Measurements from ENCODE around the gene DUOX2.
A peak's percentile ranks its signal among the peaks of the same experiment; 100 is the strongest.

DUOX2 gene

DNA sequence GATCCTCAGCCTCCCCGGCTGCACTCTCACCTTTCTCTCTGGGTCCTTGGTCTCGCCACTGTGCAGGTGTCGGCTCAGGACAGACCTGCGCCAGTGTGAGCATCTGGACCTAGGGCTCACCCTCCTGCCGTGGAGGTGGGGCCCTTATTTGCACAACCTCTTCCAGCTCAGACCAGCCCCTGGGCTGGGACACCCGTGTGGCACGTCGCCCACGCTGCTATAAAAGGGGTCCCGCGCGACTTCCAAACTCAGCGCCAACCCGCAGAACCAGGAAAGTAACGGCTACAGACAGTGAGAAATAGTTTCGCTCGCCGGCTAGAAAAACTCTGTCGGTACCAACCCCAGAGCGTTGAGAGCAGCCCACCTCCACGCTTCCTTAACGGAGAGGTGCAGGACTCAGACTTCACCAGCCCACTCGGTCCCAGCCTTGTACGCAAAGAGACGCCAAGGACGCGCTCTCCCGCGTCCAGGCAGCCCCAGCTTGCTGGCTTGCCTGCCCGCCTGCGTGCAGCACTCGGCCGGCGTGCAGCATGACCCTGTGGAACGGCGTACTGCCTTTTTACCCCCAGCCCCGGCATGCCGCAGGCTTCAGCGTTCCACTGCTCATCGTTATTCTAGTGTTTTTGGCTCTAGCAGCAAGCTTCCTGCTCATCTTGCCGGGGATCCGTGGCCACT, at the start of gene DUOX2, which contains the start of gene DUOXA2:
Gene DUOX2 (minus strand): TSS at position 97 of the 675 bp plus-strand sequence. CDS start 761 bp downstream, outside the sequence.
Gene DUOXA2 (plus strand): TSS at position 251 of the 675 bp plus-strand sequence. CDS start 280 bp downstream, at position 531.
- Histone ChIP-seq H2AFZ (ENCODE audit: low read length) (no peak within 1 kb of the TSS), H3K4me1 (ENCODE audit: insufficient read depth, low read length, poor library complexity, severe bottlenecking) (no peaks in the 10 kb centered on the region), H3K4me2 (ENCODE audit: low read depth, low read length, poor library complexity, severe bottlenecking) (no peak within 1 kb of the TSS), H3K4me3 (ENCODE audit: low read length, poor library complexity, severe bottlenecking) (no peak within 1 kb of the TSS), H4K20me1 (ENCODE audit: insufficient read depth, low read length, poor library complexity, severe bottlenecking) (no peaks in the 10 kb centered on the region), H3K36me3 (ENCODE audit: insufficient read depth, low read length) (no peaks in the 10 kb centered on the region), H3K9me2 (replicated peaks; ENCODE audit: low read depth, low read length) (no peaks in the 10 kb centered on the region), H3K27me3 (ENCODE audit: insufficient read depth, low read length, poor library complexity, severe bottlenecking) (no peaks in the 10 kb centered on the region), H3F3A (ENCODE audit: low read depth) (no peaks in the 10 kb centered on the region), H3K79me2 (ENCODE audit: insufficient read depth, low read length) (no peaks in the 10 kb centered on the region), H3K9ac (ENCODE audit: low read depth, low read length, poor library complexity, severe bottlenecking) (no peak within 1 kb of the TSS), H3K9me3 (ENCODE audit: insufficient read depth, low read depth, low read length) (no peaks in the 10 kb centered on the region)
- TF ChIP-seq, protein P1, sequence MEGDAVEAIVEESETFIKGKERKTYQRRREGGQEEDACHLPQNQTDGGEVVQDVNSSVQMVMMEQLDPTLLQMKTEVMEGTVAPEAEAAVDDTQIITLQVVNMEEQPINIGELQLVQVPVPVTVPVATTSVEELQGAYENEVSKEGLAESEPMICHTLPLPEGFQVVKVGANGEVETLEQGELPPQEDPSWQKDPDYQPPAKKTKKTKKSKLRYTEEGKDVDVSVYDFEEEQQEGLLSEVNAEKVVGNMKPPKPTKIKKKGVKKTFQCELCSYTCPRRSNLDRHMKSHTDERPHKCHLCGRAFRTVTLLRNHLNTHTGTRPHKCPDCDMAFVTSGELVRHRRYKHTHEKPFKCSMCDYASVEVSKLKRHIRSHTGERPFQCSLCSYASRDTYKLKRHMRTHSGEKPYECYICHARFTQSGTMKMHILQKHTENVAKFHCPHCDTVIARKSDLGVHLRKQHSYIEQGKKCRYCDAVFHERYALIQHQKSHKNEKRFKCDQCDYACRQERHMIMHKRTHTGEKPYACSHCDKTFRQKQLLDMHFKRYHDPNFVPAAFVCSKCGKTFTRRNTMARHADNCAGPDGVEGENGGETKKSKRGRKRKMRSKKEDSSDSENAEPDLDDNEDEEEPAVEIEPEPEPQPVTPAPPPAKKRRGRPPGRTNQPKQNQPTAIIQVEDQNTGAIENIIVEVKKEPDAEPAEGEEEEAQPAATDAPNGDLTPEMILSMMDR (conservative IDR thresholded peaks at IDR 0.05; ENCODE audit: low read length), result no peak
- TF ChIP-seq EZH2phosphoT487 (IDR thresholded peaks at IDR 0.05; ENCODE audit: borderline replicate concordance), result no peak

DNA sequence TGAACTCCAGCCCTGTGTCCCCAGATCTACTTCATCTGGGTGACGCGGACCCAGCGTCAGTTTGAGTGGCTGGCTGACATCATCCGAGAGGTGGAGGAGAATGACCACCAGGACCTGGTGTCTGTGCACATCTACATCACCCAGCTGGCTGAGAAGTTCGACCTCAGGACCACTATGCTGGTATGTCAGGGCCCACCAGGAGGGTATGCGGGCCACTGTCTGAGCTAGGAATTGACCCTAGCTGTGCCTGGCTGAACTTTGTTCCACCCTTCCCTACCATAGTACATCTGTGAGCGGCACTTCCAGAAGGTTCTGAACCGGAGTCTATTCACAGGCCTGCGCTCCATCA, 49.5 kb upstream of the DUOX2 start:
- no peaks in the 10 kb centered on the region for H4K20me1 ChIP-seq (ENCODE audit: insufficient read depth, low read length, poor library complexity, severe bottlenecking)

DNA sequence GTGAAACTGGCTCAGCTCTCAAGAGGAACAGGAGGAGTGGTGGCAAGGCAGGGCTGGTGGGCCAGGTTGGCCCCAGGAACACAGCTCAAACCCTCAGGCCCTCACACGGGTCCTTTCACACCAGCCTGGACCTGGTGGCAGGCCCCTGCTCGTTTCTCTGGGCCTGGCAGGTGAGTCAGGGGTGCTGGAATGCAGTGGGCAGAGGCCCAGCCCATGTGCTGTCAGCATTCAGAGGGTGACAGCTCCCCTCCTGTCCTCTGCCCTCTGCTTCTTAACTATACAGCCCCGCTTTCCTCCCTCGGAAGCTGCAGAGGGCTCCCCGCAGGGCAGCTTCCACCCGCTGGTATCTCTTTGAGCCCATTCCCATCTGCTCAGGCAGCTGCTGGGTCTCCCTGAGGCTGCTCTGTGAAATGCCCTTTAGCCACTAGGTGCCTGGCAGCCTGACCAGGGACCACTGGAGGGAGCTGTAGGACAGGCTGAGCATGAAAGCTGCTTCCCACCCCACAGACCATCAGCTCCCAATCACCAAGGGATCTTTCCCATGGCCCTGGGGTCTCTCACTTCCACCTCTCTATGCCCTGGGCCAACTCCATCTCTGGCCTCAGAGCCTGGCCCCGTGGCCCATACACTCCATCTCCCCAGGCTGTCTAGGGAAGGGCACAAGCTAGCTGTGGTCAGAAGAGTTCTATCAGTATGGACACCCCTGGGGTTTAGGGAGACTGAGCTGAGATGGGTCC, 49.0 kb upstream of the DUOX2 start:
- H3K9me2 ChIP-seq (replicated peaks; ENCODE audit: low read depth, low read length), result no peaks in the 10 kb centered on the region
- no peak overlapping the region for H3K4me2 ChIP-seq (ENCODE audit: low read depth, low read length, poor library complexity, severe bottlenecking)
- H3K4me1 ChIP-seq (ENCODE audit: insufficient read depth, low read length, poor library complexity, severe bottlenecking), result peaks cover 20% of the 10 kb centered on the region
- no peak overlapping the region for H3K4me3 ChIP-seq (ENCODE audit: low read length, poor library complexity, severe bottlenecking)
- no peaks in the 10 kb centered on the region for H3K9me3 ChIP-seq (ENCODE audit: insufficient read depth, low read depth, low read length)
- peaks cover 15% of the 10 kb centered on the region for H3K79me2 ChIP-seq (ENCODE audit: insufficient read depth, low read length)
- H3K27me3 ChIP-seq (ENCODE audit: insufficient read depth, low read length, poor library complexity, severe bottlenecking), result no peaks in the 10 kb centered on the region
- TF ChIP-seq EZH2phosphoT487 (IDR thresholded peaks at IDR 0.05; ENCODE audit: borderline replicate concordance), result no peak
- TF ChIP-seq, protein P1 (conservative IDR thresholded peaks at IDR 0.05; ENCODE audit: low read length), result peak; percentile 97
- H3K9ac ChIP-seq (ENCODE audit: low read depth, low read length, poor library complexity, severe bottlenecking), result no peak overlapping the region
- no peaks in the 10 kb centered on the region for H4K20me1 ChIP-seq (ENCODE audit: insufficient read depth, low read length, poor library complexity, severe bottlenecking)
- H2AFZ ChIP-seq (ENCODE audit: low read length), result no peak overlapping the region
- no peaks in the 10 kb centered on the region; the same call in 1 of the 2 replicates for H3K36me3 ChIP-seq (ENCODE audit: insufficient read depth, low read length)
- H3F3A ChIP-seq (ENCODE audit: low read depth), result no peaks in the 10 kb centered on the region

More for the DNA sequence above, 49.5 kb upstream of the DUOX2 start:
- H3F3A ChIP-seq (ENCODE audit: low read depth), result no peaks in the 10 kb centered on the region
- H3K4me2 ChIP-seq (ENCODE audit: low read depth, low read length, poor library complexity, severe bottlenecking), result no peak overlapping the region
- no peaks in the 10 kb centered on the region for H3K9me3 ChIP-seq (ENCODE audit: insufficient read depth, low read depth, low read length)
- H2AFZ ChIP-seq (ENCODE audit: low read length), result no peak overlapping the region
- H3K9me2 ChIP-seq (replicated peaks; ENCODE audit: low read depth, low read length), result no peaks in the 10 kb centered on the region
- TF ChIP-seq EZH2phosphoT487 (IDR thresholded peaks at IDR 0.05; ENCODE audit: borderline replicate concordance), result no peak
- TF ChIP-seq, protein P1 (conservative IDR thresholded peaks at IDR 0.05; ENCODE audit: low read length), result no peak
- H3K27me3 ChIP-seq (ENCODE audit: insufficient read depth, low read length, poor library complexity, severe bottlenecking), result no peaks in the 10 kb centered on the region
- H3K79me2 ChIP-seq (ENCODE audit: insufficient read depth, low read length), result peaks cover 15% of the 10 kb centered on the region
- H3K4me3 ChIP-seq (ENCODE audit: low read length, poor library complexity, severe bottlenecking), result no peak overlapping the region
- H3K36me3 ChIP-seq (ENCODE audit: insufficient read depth, low read length), result no peaks in the 10 kb centered on the region; the same call in 1 of the 2 replicates
- H3K9ac ChIP-seq (ENCODE audit: low read depth, low read length, poor library complexity, severe bottlenecking), result no peak overlapping the region
- peaks cover 24% of the 10 kb centered on the region for H3K4me1 ChIP-seq (ENCODE audit: insufficient read depth, low read length, poor library complexity, severe bottlenecking)

All from Loucy (cell line).